Mesenchymal stem cell (in vitro differentiated cells and primary cell): Measurements from ENCODE around the gene CHDH.

Experiments
- DNase-seq: peaks from one replicate; pipeline ENCODE4 v3.0.0-alpha.2; 2013
- H2AFZ ChIP-seq: one replicate; pipeline ENCODE4 v1.6.1; 2013; ENCODE audit warnings: low read depth, mild to moderate bottlenecking, control low read depth, inconsistent platforms, low read length, moderate library complexity
- H2AK5ac ChIP-seq: 2 replicates; pipeline ENCODE4 v1.6.1; 2013; ENCODE audit warnings: low read length, moderate library complexity, mild to moderate bottlenecking, inconsistent platforms; ENCODE audit not compliant: severe bottlenecking
- H2BK120ac ChIP-seq: one replicate; pipeline ENCODE4 v1.6.1; 2013; ENCODE audit warnings: low read depth, mild to moderate bottlenecking, inconsistent platforms, low read length, moderate library complexity
- H2BK12ac ChIP-seq, 2 experiments: one replicate each; pipeline ENCODE4 v1.6.1; 2013; ENCODE audit warnings: inconsistent platforms in 2 of 2, low read length in 2 of 2, mild to moderate bottlenecking in 2 of 2, moderate library complexity in 2 of 2, control low read depth in 1 of 2
- H2BK15ac ChIP-seq: one replicate; pipeline ENCODE4 v1.6.1; 2013; ENCODE audit warnings: mild to moderate bottlenecking, low read depth, inconsistent platforms; ENCODE audit not compliant: poor library complexity, severe bottlenecking
- H2BK5ac ChIP-seq: 2 replicates; pipeline ENCODE4 v1.6.1; 2013; ENCODE audit warnings: low read depth, mild to moderate bottlenecking, low read length, control low read depth, inconsistent platforms; ENCODE audit not compliant: poor library complexity, severe bottlenecking
- H3K14ac ChIP-seq, 2 experiments: one replicate each; pipeline ENCODE4 v1.6.1; 2013; ENCODE audit warnings: inconsistent platforms in 2 of 2, low read length in 2 of 2, control low read depth in 1 of 2, mild to moderate bottlenecking in 1 of 2, moderate library complexity in 1 of 2
- H3K18ac ChIP-seq, 2 experiments: one replicate each; pipeline ENCODE4 v1.6.1; 2013; ENCODE audit warnings: inconsistent platforms in 2 of 2, low read length in 2 of 2, control low read depth in 1 of 2, low read depth in 1 of 2, mild to moderate bottlenecking in 1 of 2
- H3K23ac ChIP-seq, 2 experiments: one replicate each; pipeline ENCODE4 v1.6.1; 2013; ENCODE audit warnings: inconsistent platforms in 2 of 2, low read length in 2 of 2, mild to moderate bottlenecking in 2 of 2, moderate library complexity in 2 of 2, control low read depth in 1 of 2
- H3K27ac ChIP-seq: 2 replicates; pipeline ENCODE4 v1.5.1; 2013; ENCODE audit warnings: mild to moderate bottlenecking, moderate library complexity, low read length, control low read depth, inconsistent platforms; ENCODE audit not compliant: poor library complexity, severe bottlenecking
- H3K27me3 ChIP-seq, 2 experiments: 2 replicates each; pipeline versions ENCODE4 v1.6.1 to v1.7.0; 2013; ENCODE audit warnings: low read length in 2 of 2, mild to moderate bottlenecking in 2 of 2, moderate library complexity in 2 of 2, control low read depth in 1 of 2, inconsistent platforms in 1 of 2; ENCODE audit not compliant: control insufficient read depth in 1 of 2, insufficient read depth in 1 of 2
- H3K36me3 ChIP-seq, 2 experiments: 2 replicates each; pipeline versions ENCODE4 v1.6.1 to v1.7.0; 2013; ENCODE audit warnings: low read length in 2 of 2, control low read depth in 1 of 2, inconsistent platforms in 1 of 2, low read depth in 1 of 2, mild to moderate bottlenecking in 1 of 2; ENCODE audit not compliant: insufficient read depth in 2 of 2, control insufficient read depth in 1 of 2
- H3K4ac ChIP-seq, 2 experiments: one replicate each; pipeline ENCODE4 v1.6.1; 2013; ENCODE audit warnings: inconsistent platforms in 2 of 2, low read length in 2 of 2, mild to moderate bottlenecking in 2 of 2, moderate library complexity in 2 of 2, control low read depth in 1 of 2, low read depth in 1 of 2
- H3K4me1 ChIP-seq: 2 replicates; pipeline ENCODE4 v1.6.1; 2013; ENCODE audit warnings: low read depth, low read length, control low read depth; ENCODE audit not compliant: control insufficient read depth, insufficient read depth
- H3K4me2 ChIP-seq: 2 replicates; pipeline ENCODE4 v1.6.1; 2013; ENCODE audit warnings: low read length, mild to moderate bottlenecking, inconsistent platforms; ENCODE audit not compliant: poor library complexity, severe bottlenecking
- H3K4me3 ChIP-seq, 2 experiments: 2 replicates each; pipeline versions ENCODE4 v1.5.1 to v1.7.0; 2013; ENCODE audit warnings: low read length in 2 of 2, mild to moderate bottlenecking in 2 of 2, control low read depth in 1 of 2, low read depth in 1 of 2; ENCODE audit not compliant: insufficient read depth in 1 of 2
- H3K79me1 ChIP-seq: replicated peaks from 2 replicates; pipeline ENCODE4 v1.6.1; 2013; ENCODE audit warnings: mild to moderate bottlenecking, control low read depth, low read length, inconsistent platforms; ENCODE audit not compliant: poor library complexity, severe bottlenecking
- H3K9ac ChIP-seq: 2 replicates; pipeline ENCODE4 v1.7.0; 2013; ENCODE audit warnings: mild to moderate bottlenecking, low read length, moderate library complexity
- H3K9me3 ChIP-seq: 2 replicates; pipeline ENCODE4 v1.7.0; 2013; ENCODE audit warnings: mild to moderate bottlenecking, low read length; ENCODE audit not compliant: control insufficient read depth
- H4K8ac ChIP-seq: one replicate; pipeline ENCODE4 v1.6.1; 2013; ENCODE audit warnings: inconsistent platforms, mild to moderate bottlenecking, low read length, moderate library complexity
- H4K91ac ChIP-seq: one replicate; pipeline ENCODE4 v1.6.1; 2013; ENCODE audit warnings: mild to moderate bottlenecking, low read length, inconsistent platforms
- WGBS: methylation state at CpG from one replicate; pipeline ENCODE4 v1.1.7; 2013; ENCODE audit warnings: mixed read lengths; 5-methylcytosine and 5-hydroxymethylcytosine counted together

Gene CHDH

DNA sequence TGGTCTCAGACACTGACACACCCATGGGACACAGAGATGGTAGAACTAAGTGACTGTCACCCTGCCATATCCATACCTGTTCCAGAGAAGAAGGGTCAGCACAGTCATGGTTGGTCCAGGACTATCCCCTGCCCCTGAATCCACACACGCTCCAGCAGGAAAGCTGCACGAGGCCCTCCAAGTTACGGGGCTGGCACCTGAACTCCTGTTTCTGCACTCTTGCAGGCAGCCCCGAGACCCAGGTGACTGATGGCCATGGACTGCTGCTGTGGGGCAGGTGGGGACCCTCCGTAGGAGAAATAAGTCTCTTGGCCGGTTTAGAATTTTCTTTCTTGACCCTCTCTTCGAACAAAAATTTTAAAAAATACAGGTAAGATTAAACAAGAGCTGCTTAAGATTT, 30.6 kb downstream of the CHDH start:
- DNase-seq: no peak
- H2BK5ac ChIP-seq: no peak overlapping the region
- no peak overlapping the region for H3K4me2 ChIP-seq
- H3K36me3 ChIP-seq: peaks cover 0 to 6% of the 10 kb centered on the region in 2 experiments
- H2BK15ac ChIP-seq: no peak overlapping the region
- H2AK5ac ChIP-seq: no peak overlapping the region
- no peak overlapping the region for H4K91ac ChIP-seq
- WGBS: 92% methylated on average over 4 of the region's 7 CpGs
- H3K9ac ChIP-seq: no peak overlapping the region
- no peaks in the 10 kb centered on the region for H3K4me1 ChIP-seq
- no peak overlapping the region for H3K18ac ChIP-seq
- H3K4ac ChIP-seq: no peak overlapping the region
- H3K23ac ChIP-seq: no peak overlapping the region
- H4K8ac ChIP-seq: no peak overlapping the region
- no peak overlapping the region for H2BK12ac ChIP-seq
- H2BK120ac ChIP-seq: no peak overlapping the region
- no peaks in the 10 kb centered on the region for H3K9me3 ChIP-seq
- H2AFZ ChIP-seq: no peak overlapping the region
- no peak overlapping the region for H3K27ac ChIP-seq
- H3K14ac ChIP-seq: no peak overlapping the region
- no peaks in the 10 kb centered on the region for H3K27me3 ChIP-seq
- H3K4me3 ChIP-seq: no peak overlapping the region
- H3K79me1 ChIP-seq: no peaks in the 10 kb centered on the region

DNA sequence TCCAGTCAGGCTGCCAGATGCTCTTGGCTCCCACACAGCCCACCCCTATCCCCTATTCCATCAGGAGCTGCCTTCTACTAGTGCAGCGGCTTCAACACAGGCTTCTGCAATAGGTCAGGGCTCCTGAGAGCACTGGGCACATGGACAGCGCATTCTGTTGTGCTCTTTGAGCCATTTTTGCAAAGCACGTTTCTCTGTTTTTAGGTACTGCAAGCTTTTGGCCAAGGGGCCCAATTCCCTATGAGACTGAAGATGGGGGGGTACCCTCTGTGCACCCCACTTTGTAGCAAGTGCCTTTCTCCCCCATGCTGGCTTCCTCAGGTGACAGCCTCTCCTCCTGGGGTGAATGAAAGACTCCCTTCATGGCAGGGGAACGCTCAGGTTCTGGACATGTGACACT, 31.2 kb downstream of the CHDH start:
- no peak overlapping the region for H2BK120ac ChIP-seq
- WGBS: 95% methylated on average over 4 of the region's 4 CpGs
- no peak overlapping the region for H3K4me3 ChIP-seq
- no peak overlapping the region for H4K91ac ChIP-seq
- H3K79me1 ChIP-seq: no peaks in the 10 kb centered on the region
- no peak overlapping the region for H3K14ac ChIP-seq
- no peak overlapping the region for H3K4me2 ChIP-seq
- no peak overlapping the region for H3K27ac ChIP-seq
- H3K27me3 ChIP-seq: no peaks in the 10 kb centered on the region
- H3K9me3 ChIP-seq: no peaks in the 10 kb centered on the region
- DNase-seq: no peak
- no peak overlapping the region for H2AK5ac ChIP-seq
- no peaks in the 10 kb centered on the region for H3K4me1 ChIP-seq
- H4K8ac ChIP-seq: no peak overlapping the region
- peaks cover 0 to 6% of the 10 kb centered on the region in 2 experiments for H3K36me3 ChIP-seq
- H3K4ac ChIP-seq: no peak overlapping the region
- H2BK15ac ChIP-seq: no peak overlapping the region
- no peak overlapping the region for H2AFZ ChIP-seq
- no peak overlapping the region for H3K9ac ChIP-seq
- H3K23ac ChIP-seq: no peak overlapping the region
- H2BK12ac ChIP-seq: no peak overlapping the region
- no peak overlapping the region for H3K18ac ChIP-seq
- no peak overlapping the region for H2BK5ac ChIP-seq

DNA sequence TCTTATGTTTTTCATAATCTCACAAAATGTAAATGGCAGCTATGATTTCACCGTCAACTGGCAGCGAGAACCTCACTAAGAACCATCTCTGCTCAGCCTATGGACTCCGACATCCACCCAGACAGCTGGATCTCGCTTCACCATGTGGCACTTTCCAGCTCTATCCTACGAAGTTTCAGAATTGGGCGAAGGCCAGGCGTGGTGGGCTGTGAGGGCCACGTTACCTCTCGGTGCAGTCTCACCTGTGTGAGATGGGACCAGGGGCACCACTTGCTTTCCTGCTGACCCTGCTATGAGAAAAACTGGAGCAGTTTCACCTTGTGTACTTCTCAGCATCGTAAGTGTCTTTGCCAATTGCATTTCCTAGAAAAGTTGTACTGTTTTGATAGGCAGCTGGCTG, 32.3 kb downstream of the CHDH start:
- Histone ChIP-seq H3K9me3 (no peaks in the 10 kb centered on the region), H2BK12ac (no peak overlapping the region), H3K27ac (no peak overlapping the region), H3K23ac (no peak overlapping the region), H3K4ac (no peak overlapping the region), H3K36me3 (peaks cover 0 to 3% of the 10 kb centered on the region in 2 experiments), H4K8ac (no peak overlapping the region), H2BK120ac (no peak overlapping the region), H2AK5ac (no peak overlapping the region), H3K9ac (no peak overlapping the region), H3K79me1 (no peaks in the 10 kb centered on the region), H2AFZ (no peak overlapping the region), H3K4me3 (no peak overlapping the region), H3K27me3 (no peaks in the 10 kb centered on the region), H4K91ac (no peak overlapping the region), H3K4me2 (no peak overlapping the region), H2BK5ac (no peak overlapping the region), H3K4me1 (no peaks in the 10 kb centered on the region), H2BK15ac (no peak overlapping the region), H3K14ac (no peak overlapping the region), H3K18ac (no peak overlapping the region)
- WGBS: 88% methylated on average over 10 of the region's 10 CpGs
- DNase-seq: no peak

DNA sequence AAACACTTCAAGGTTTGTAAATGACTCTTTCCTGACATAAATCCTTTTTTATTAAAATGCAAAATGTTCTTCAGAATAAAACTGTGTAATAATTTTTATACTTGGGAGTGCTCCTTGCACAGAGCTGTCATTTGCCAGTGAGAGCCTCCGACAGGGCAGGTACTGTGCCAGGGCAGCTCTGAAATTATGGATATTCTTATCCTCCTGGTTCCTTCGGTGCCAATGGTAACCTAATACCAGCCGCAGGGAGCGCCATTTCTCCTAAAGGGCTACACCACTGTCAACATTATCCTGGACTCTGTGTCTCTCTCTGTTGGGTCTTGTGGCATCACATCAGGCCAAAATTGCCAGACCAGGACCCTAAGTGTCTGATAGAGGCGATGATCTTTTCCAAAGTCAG, 33.0 kb downstream of the CHDH start:
- Histone ChIP-seq H3K79me1 (no peaks in the 10 kb centered on the region), H3K23ac (no peak overlapping the region), H2BK5ac (no peak overlapping the region), H3K9ac (no peak overlapping the region), H3K9me3 (no peaks in the 10 kb centered on the region), H2AK5ac (no peak overlapping the region), H2BK12ac (no peak overlapping the region), H3K36me3 (peaks cover 0 to 3% of the 10 kb centered on the region in 2 experiments), H3K27me3 (no peaks in the 10 kb centered on the region), H3K4ac (no peak overlapping the region), H4K91ac (no peak overlapping the region), H4K8ac (no peak overlapping the region), H3K4me3 (no peak overlapping the region), H3K18ac (no peak overlapping the region), H2BK120ac (no peak overlapping the region), H3K4me1 (no peaks in the 10 kb centered on the region), H3K4me2 (no peak overlapping the region), H3K14ac (no peak overlapping the region), H2BK15ac (no peak overlapping the region), H3K27ac (no peak overlapping the region), H2AFZ (no peak overlapping the region)
- no peak for DNase-seq
- WGBS: 93% methylated on average over 5 of the region's 5 CpGs
